A549 (cell line): ENCODE results near the gene TNFRSF19.

Source experiments
- CEBPB ChIP-seq, 2 experiments: fragments of >200 bp in 1 of 2; sonication (Bioruptor Twin) in 1 of 2; formaldehyde crosslinking in 1 of 2; IDR thresholded peaks; 2 replicates each; pipeline ENCODE4 v1.6.1; 2012 to 2016
- CHD2 ChIP-seq: fragments of 150-350 bp; IDR thresholded peaks from 2 replicates; pipeline ENCODE4 v1.6.1; 2014; ENCODE audit warnings: low read length; ENCODE audit not compliant: partially characterized antibody
- CTCF ChIP-seq: fragments of >200 bp; sonication (Bioruptor Twin); formaldehyde crosslinking; IDR thresholded peaks from 3 replicates; pipeline ENCODE4 v1.5.1; 2016
- EP300 ChIP-seq, 2 experiments: fragments of >200 bp; sonication (Bioruptor Twin); formaldehyde crosslinking; IDR thresholded peaks; 2 replicates in 1 of 2; 3 replicates in 1 of 2; pipeline ENCODE4 v1.6.1; 2016 to 2017
- HDAC2 ChIP-seq: fragments of 200-600 bp; sonication (generic); IDR thresholded peaks from 2 replicates; pipeline ENCODE4 v1.6.1; 2016
- JUN ChIP-seq, 2 experiments: fragments of >200 bp; sonication (Bioruptor Twin); formaldehyde crosslinking; IDR thresholded peaks; 2 replicates in 1 of 2; 3 replicates in 1 of 2; pipeline ENCODE4 v1.6.1; 2016 to 2017
- MAZ ChIP-seq: fragments of 150-350 bp; IDR thresholded peaks from 2 replicates; pipeline ENCODE4 v1.6.1; 2014; ENCODE audit warnings: antibody characterized with exemption, low read depth, low read length, borderline replicate concordance
- POLR2A ChIP-seq: IDR thresholded peaks from 2 replicates; pipeline ENCODE4 v1.6.1; 2012; ENCODE audit warnings: mild to moderate bottlenecking, low read length
- RAD21 ChIP-seq, 2 experiments: fragments of >200 bp in 1 of 2; sonication (Bioruptor Twin) in 1 of 2; formaldehyde crosslinking in 1 of 2; IDR thresholded peaks in 1 of 2; conservative IDR thresholded peaks in 1 of 2; 2 replicates in 1 of 2; 3 replicates in 1 of 2; pipeline ENCODE4 v1.6.1; 2012 to 2018; ENCODE audit warnings: inconsistent platforms in 1 of 2
- RFX5 ChIP-seq: fragments of 450-650 bp; IDR thresholded peaks from 2 replicates; pipeline ENCODE4 v1.7.1; 2014; ENCODE audit warnings: antibody characterized with exemption, mild to moderate bottlenecking, moderate library complexity

- TF ChIP-seq EP300 (IDR thresholded peaks at IDR 0.05) (no peak), RAD21 (conservative IDR thresholded peaks at IDR 0.05 in 1 of 2, IDR thresholded peaks at IDR 0.05 in 1 of 2) (no peak), HDAC2 (no peak), POLR2A (no peak), MAZ (no peak), CEBPB (IDR thresholded peaks at IDR 0.05) (no peak), CTCF (no peak), CHD2 (no peak), JUN (IDR thresholded peaks at IDR 0.05) (no peak), RFX5 (no peak)
Observed at GRCh38 chr13:23652909-23653726, 82.9 kb downstream of the TNFRSF19 start.
